HCT116 (cell line): ENCODE data around the gene G2E3. TPM values are rescaled to one million over a fixed set of nuclear protein-coding genes. Genes with fewer than 3 reads are reported as not detected.

Experiments used
- ATAC-seq: fragments of 200-7000 bp; cut with Tn5 transposase; 2 replicates; pipeline ENCODE4 v1.9.1; 2020; ENCODE audit warnings: mild to moderate bottlenecking, moderate library complexity
- BruUV-seq: library from RNA; stranded (reverse); fragments of 400-500 nt; replicated peaks from 2 replicates; lab custom pipeline; 2021; lab: Mats Ljungman, UMichigan
- CTCF ChIA-PET: fragments of 300-600 bp; sonication (Branson Sonifier 250); formaldehyde crosslinking; loops from one replicate; lab custom pipeline; 2021; ENCODE audit warnings: antibody characterized with exemption; lab: Charles Lee
- POLR2A ChIA-PET: fragments of 300-600, 350-600 bp; sonication (Branson Sonifier 250); formaldehyde crosslinking; loops from one replicate; lab custom pipeline; 2021; ENCODE audit warnings: antibody characterized with exemption; lab: Charles Lee
- RAD21 ChIA-PET, 2 experiments: fragments of 300-600 bp; sonication (Branson Sonifier 250); formaldehyde crosslinking; loops; one replicate each; lab custom pipeline; 2023; ENCODE audit warnings: low total read pairs in 2 of 2; ENCODE audit not compliant: uncharacterized antibody in 2 of 2, unreplicated experiment in 2 of 2, low non-redundant PET in 1 of 2; lab: Charles Lee
- DNase-seq: peaks from one replicate; pipeline ENCODE4 v3.0.0-alpha.2; 2010; ENCODE audit warnings: low read depth, low spot score
- H2AFZ ChIP-seq: fragments of 200-600 bp; shearing (Covaris generic), sonication (generic); 2 replicates; pipeline ENCODE4 v1.6.1; 2017; ENCODE audit warnings: low read depth, mixed run types, mixed read lengths, antibody characterized with exemption, low read length; ENCODE audit not compliant: poor library complexity, severe bottlenecking
- H3K27ac ChIP-seq: 2 replicates; pipeline ENCODE4 v1.5.1; 2012; ENCODE audit warnings: low read depth, low read length
- H3K27me3 ChIP-seq: fragments of 200-600 bp; sonication (generic); 2 replicates; pipeline ENCODE4 v1.6.1; 2016; ENCODE audit warnings: mixed run types, low read length, mixed read lengths; ENCODE audit not compliant: insufficient read depth
- H3K36me3 ChIP-seq, 2 experiments: fragments of 200-500 bp in 1 of 2; fragments of 200-600 bp in 1 of 2; sonication (Bioruptor generic) in 1 of 2; sonication (generic) in 1 of 2; 2 replicates each; pipeline versions ENCODE4 v1.5.1 to v1.6.1; 2014 to 2016; ENCODE audit warnings: low read length in 2 of 2, inconsistent platforms in 1 of 2, mixed read lengths in 1 of 2, mixed run types in 1 of 2; ENCODE audit not compliant: insufficient read depth in 2 of 2, control insufficient read depth in 1 of 2
- H3K4me1 ChIP-seq, 2 experiments: fragments of 200-600 bp in 1 of 2; sonication (generic) in 1 of 2; 2 replicates each; pipeline versions ENCODE4 v1.5.1 to v1.6.1; 2012 to 2017; ENCODE audit warnings: low read length in 2 of 2, inconsistent platforms in 1 of 2, mild to moderate bottlenecking in 1 of 2, mixed read lengths in 1 of 2, mixed run types in 1 of 2, moderate library complexity in 1 of 2; ENCODE audit not compliant: insufficient read depth in 2 of 2, control insufficient read depth in 1 of 2
- H3K4me2 ChIP-seq: fragments of 200-600 bp; sonication (generic); 2 replicates; pipeline ENCODE4 v1.6.1; 2017; ENCODE audit warnings: mixed run types, low read length, mixed read lengths
- H3K4me3 ChIP-seq, 2 experiments: fragments of 200-600 bp in 1 of 2; sonication (generic) in 1 of 2; replicated peaks in 1 of 2; 2 replicates each; pipeline ENCODE4 v1.5.1; 2011 to 2016; ENCODE audit warnings: low read length in 2 of 2, control low read depth in 1 of 2, low read depth in 1 of 2, mild to moderate bottlenecking in 1 of 2, mixed read lengths in 1 of 2, mixed run types in 1 of 2
- H3K79me2 ChIP-seq: fragments of 200-600 bp; sonication (generic); 2 replicates; pipeline ENCODE4 v1.6.1; 2017; ENCODE audit warnings: mild to moderate bottlenecking, mixed run types, low read length, moderate library complexity, mixed read lengths; ENCODE audit not compliant: insufficient read depth
- H3K9ac ChIP-seq: fragments of 200-600 bp; sonication (generic); 2 replicates; pipeline ENCODE4 v1.6.1; 2016; ENCODE audit warnings: low read length, mixed read lengths
- H3K9me2 ChIP-seq: fragments of 200-600 bp; sonication (generic), shearing (Covaris generic); 2 replicates; pipeline ENCODE4 v1.6.1; 2017; ENCODE audit warnings: mixed run types, mild to moderate bottlenecking, moderate library complexity; ENCODE audit not compliant: insufficient read depth
- H3K9me3 ChIP-seq, 2 experiments: fragments of 200-500 bp in 1 of 2; fragments of 200-600 bp in 1 of 2; sonication (Bioruptor generic) in 1 of 2; sonication (generic) in 1 of 2; 2 replicates each; pipeline ENCODE4 v1.6.1; 2014 to 2017; ENCODE audit warnings: low read length in 2 of 2, mixed read lengths in 2 of 2, inconsistent platforms in 1 of 2, low read depth in 1 of 2, mild to moderate bottlenecking in 1 of 2, mixed run types in 1 of 2, moderate library complexity in 1 of 2; ENCODE audit not compliant: control insufficient read depth in 1 of 2, insufficient read depth in 1 of 2
- H4K20me1 ChIP-seq: fragments of 200-600 bp; sonication (generic), shearing (Covaris generic); 2 replicates; pipeline ENCODE4 v1.6.1; 2017; ENCODE audit warnings: mixed run types, mild to moderate bottlenecking, moderate library complexity; ENCODE audit not compliant: insufficient read depth
- ATF3 ChIP-seq: IDR thresholded peaks from 2 replicates; pipeline ENCODE4 v1.6.1; 2012
- CBX3 ChIP-seq: IDR thresholded peaks from 2 replicates; pipeline ENCODE4 v1.6.1; 2012; ENCODE audit warnings: low read depth
- CEBPB ChIP-seq: IDR thresholded peaks from 2 replicates; pipeline ENCODE4 v1.6.1; 2012; ENCODE audit warnings: low read depth
- CTCF ChIP-seq, 3 experiments: fragments of 200-600 bp in 1 of 3; sonication (generic) in 1 of 3; IDR thresholded peaks in 2 of 3; conservative IDR thresholded peaks in 1 of 3; 2 replicates each; pipeline ENCODE4 v1.5.1; 2012 to 2017; ENCODE audit warnings: low read depth in 2 of 3, low read length in 2 of 3, antibody characterized with exemption in 1 of 3, borderline replicate concordance in 1 of 3, control low read depth in 1 of 3, mild to moderate bottlenecking in 1 of 3, mixed read lengths in 1 of 3, mixed run types in 1 of 3, moderate library complexity in 1 of 3; ENCODE audit not compliant: insufficient read depth in 1 of 3
- EGR1 ChIP-seq: IDR thresholded peaks from 2 replicates; pipeline ENCODE4 v1.6.1; 2012; ENCODE audit warnings: low read depth
- ELF1 ChIP-seq: IDR thresholded peaks from 2 replicates; pipeline ENCODE4 v1.6.1; 2012; ENCODE audit warnings: low read depth, borderline replicate concordance
- EZH2 ChIP-seq: fragments of 200-600 bp; sonication (generic); IDR thresholded peaks from 2 replicates; pipeline ENCODE4 v1.6.1; 2017; ENCODE audit warnings: antibody characterized with exemption, mixed run types
- MAX ChIP-seq: IDR thresholded peaks from 2 replicates; pipeline ENCODE4 v1.6.1; 2012
- POLR2A ChIP-seq: IDR thresholded peaks from 2 replicates; pipeline ENCODE4 v1.7.0; 2011; ENCODE audit warnings: borderline replicate concordance; ENCODE audit not compliant: insufficient read depth, insufficient read length; ENCODE audit errors: extremely low read depth
- POLR2AphosphoS5 ChIP-seq: IDR thresholded peaks from 2 replicates; pipeline ENCODE4 v1.6.1; 2011; ENCODE audit warnings: mild to moderate bottlenecking, low read depth, low read length, moderate library complexity
- REST ChIP-seq: IDR thresholded peaks from 2 replicates; pipeline ENCODE4 v1.6.1; 2012; ENCODE audit warnings: low read depth
- SIN3A ChIP-seq: IDR thresholded peaks from 2 replicates; pipeline ENCODE4 v1.6.1; 2012; ENCODE audit warnings: low read depth
- SP1 ChIP-seq: IDR thresholded peaks from 2 replicates; pipeline ENCODE4 v1.6.1; 2012; ENCODE audit warnings: low read depth
- SRF ChIP-seq: IDR thresholded peaks from 2 replicates; pipeline ENCODE4 v1.6.1; 2012; ENCODE audit warnings: low read depth
- TCF7L2 ChIP-seq: IDR thresholded peaks from 2 replicates; pipeline ENCODE4 v1.7.0; 2011; ENCODE audit warnings: borderline replicate concordance, inconsistent platforms; ENCODE audit not compliant: insufficient read depth, insufficient read length; ENCODE audit errors: extremely low read depth
- YY1 ChIP-seq: IDR thresholded peaks from 2 replicates; pipeline ENCODE4 v1.6.1; 2011; ENCODE audit warnings: low read length, low read depth, moderate library complexity, mild to moderate bottlenecking; ENCODE audit not compliant: insufficient replicate concordance; ENCODE audit errors: extremely low read depth
- ZBTB33 ChIP-seq: IDR thresholded peaks from 2 replicates; pipeline ENCODE4 v1.6.1; 2011; ENCODE audit warnings: mild to moderate bottlenecking, low read length, moderate library complexity; ENCODE audit not compliant: insufficient replicate concordance; ENCODE audit errors: extremely low read depth
- intact Hi-C: fragments of 100-400 bp; cut with micrococcal nuclease; formaldehyde crosslinking; loops from 2 replicates; pipeline ENCODE4 v1.10.0; 2022
- total RNA-seq: library from RNA; stranded (reverse); gene quantifications from one replicate; pipeline ENCODE4 v1.2.1, GENCODE V29; 2021; ENCODE audit not compliant: unreplicated experiment

G2E3 gene
- total RNA-seq, 1 experiment from 2014 or later = 47.0 TPM

GRCh38 chr14:30520536-30520935 is 38.4 kb upstream of the G2E3 start:
- CTCF ChIA-PET = interaction anchor here (0.8 to 0.9 kb wide), 2 partner anchors 9 to 17 kb away, joined by 3 to 4 read pairs; no protein-coding TSS in a partner anchor
- intact Hi-C loops = no loop called here

More at GRCh38 chr14:30520536-30520935, 38.4 kb upstream of the G2E3 start:
- Histone ChIP-seq H3K4me2 (no peak overlapping the region), H3K4me1 (no peaks in the 10 kb centered on the region), H3K36me3 (no peaks in the 10 kb centered on the region), H2AFZ (no peak overlapping the region), H3K4me3 (no peak overlapping the region), H3K9me3 (no peaks in the 10 kb centered on the region), H3K9ac (no peak overlapping the region), H3K9me2 (no peaks in the 10 kb centered on the region), H3K27ac (no peak overlapping the region), H3K79me2 (no peaks in the 10 kb centered on the region), H4K20me1 (no peaks in the 10 kb centered on the region), H3K27me3 (no peaks in the 10 kb centered on the region; the same call in 1 of the 2 replicates)
- no peak for TF ChIP-seq POLR2A
- no peak for TF ChIP-seq MAX
- TF ChIP-seq EZH2 = no peak
- TF ChIP-seq ATF3 = no peak
- TF ChIP-seq TCF7L2 = no peak
- no peak for TF ChIP-seq ZBTB33
- no peak for TF ChIP-seq ELF1
- TF ChIP-seq SP1 = no peak
- TF ChIP-seq SIN3A = no peak
- no peak for TF ChIP-seq SRF
- TF ChIP-seq YY1 = no peak
- no peak for TF ChIP-seq EGR1
- no peak for TF ChIP-seq CTCF (IDR thresholded peaks at IDR 0.05 in 2 of 3, conservative IDR thresholded peaks at IDR 0.05 in 1 of 3; ENCODE audit: borderline replicate concordance in 1 of 3, insufficient read depth in 1 of 3, low read depth in 2 of 3, low read length in 2 of 3)
- TF ChIP-seq CBX3 = no peak
- TF ChIP-seq CEBPB = no peak
- TF ChIP-seq REST = no peak
- no peak for TF ChIP-seq POLR2AphosphoS5
- RAD21 ChIA-PET = no interaction called here
- no peak for ATAC-seq
- POLR2A ChIA-PET = no interaction called here
- DNase-seq = no peak
- BruUV-seq = no TSS peak
